Fibroblast of skin of scalp (primary cell): Measurements from ENCODE around the gene MACROD1.

Source experiments
- DNase-seq: peaks from one replicate; pipeline ENCODE4 v3.0.0-alpha.2; 2013

Gene MACROD1

GRCh38 chr11:64152841-64153691 is 12.8 kb downstream of the MACROD1 start:
- peak; percentile 48 for DNase-seq

- DNase-seq = no peak
These were observed 14.6 kb downstream of the MACROD1 start for GRCh38 chr11:64151337-64151736.

GRCh38 chr11:64150481-64151239 is 15.3 kb downstream of the MACROD1 start:
- DNase-seq = no peak

- DNase-seq = no peak
These were observed 15.9 kb downstream of the MACROD1 start for GRCh38 chr11:64150051-64150450.

- no peak for DNase-seq
These were observed 16.8 kb downstream of the MACROD1 start for GRCh38 chr11:64148917-64149617.

GRCh38 chr11:64148226-64148916 is 17.5 kb downstream of the MACROD1 start:
- peak; percentile 76 for DNase-seq

GRCh38 chr11:64146036-64146955 is 19.6 kb downstream of the MACROD1 start:
- DNase-seq = peak; percentile 43

- no peak for DNase-seq
These were observed 21.1 kb downstream of the MACROD1 start for GRCh38 chr11:64144587-64145472.

- no peak for DNase-seq
These were observed 24.7 kb downstream of the MACROD1 start for GRCh38 chr11:64141081-64141783.

GRCh38 chr11:64140082-64140481 is 25.8 kb downstream of the MACROD1 start:
- no peak for DNase-seq

- DNase-seq = no peak
These were observed 26.9 kb downstream of the MACROD1 start for GRCh38 chr11:64139049-64139448.

GRCh38 chr11:64138398-64138797 is 27.5 kb downstream of the MACROD1 start:
- DNase-seq = no peak

GRCh38 chr11:64136765-64137441 is 29.0 kb downstream of the MACROD1 start:
- no peak for DNase-seq

GRCh38 chr11:64135711-64136110 is 30.2 kb downstream of the MACROD1 start:
- no peak for DNase-seq

- DNase-seq = no peak
These were observed 30.9 kb downstream of the MACROD1 start for GRCh38 chr11:64134963-64135362.

GRCh38 chr11:64132982-64133705 is 32.8 kb downstream of the MACROD1 start:
- DNase-seq = no peak

- no peak for DNase-seq
These were observed 33.6 kb downstream of the MACROD1 start for GRCh38 chr11:64132191-64132771.

- no peak for DNase-seq
These were observed 34.2 kb downstream of the MACROD1 start for GRCh38 chr11:64131683-64132190.
